Glomerular visceral epithelial cell (primary cell): ENCODE data around the gene TACO1.

Experiments used
- DNase-seq: peaks from one replicate; pipeline ENCODE4 v3.0.0-alpha.2; 2016; ENCODE audit errors: extremely low spot score

The TACO1 gene

DNA sequence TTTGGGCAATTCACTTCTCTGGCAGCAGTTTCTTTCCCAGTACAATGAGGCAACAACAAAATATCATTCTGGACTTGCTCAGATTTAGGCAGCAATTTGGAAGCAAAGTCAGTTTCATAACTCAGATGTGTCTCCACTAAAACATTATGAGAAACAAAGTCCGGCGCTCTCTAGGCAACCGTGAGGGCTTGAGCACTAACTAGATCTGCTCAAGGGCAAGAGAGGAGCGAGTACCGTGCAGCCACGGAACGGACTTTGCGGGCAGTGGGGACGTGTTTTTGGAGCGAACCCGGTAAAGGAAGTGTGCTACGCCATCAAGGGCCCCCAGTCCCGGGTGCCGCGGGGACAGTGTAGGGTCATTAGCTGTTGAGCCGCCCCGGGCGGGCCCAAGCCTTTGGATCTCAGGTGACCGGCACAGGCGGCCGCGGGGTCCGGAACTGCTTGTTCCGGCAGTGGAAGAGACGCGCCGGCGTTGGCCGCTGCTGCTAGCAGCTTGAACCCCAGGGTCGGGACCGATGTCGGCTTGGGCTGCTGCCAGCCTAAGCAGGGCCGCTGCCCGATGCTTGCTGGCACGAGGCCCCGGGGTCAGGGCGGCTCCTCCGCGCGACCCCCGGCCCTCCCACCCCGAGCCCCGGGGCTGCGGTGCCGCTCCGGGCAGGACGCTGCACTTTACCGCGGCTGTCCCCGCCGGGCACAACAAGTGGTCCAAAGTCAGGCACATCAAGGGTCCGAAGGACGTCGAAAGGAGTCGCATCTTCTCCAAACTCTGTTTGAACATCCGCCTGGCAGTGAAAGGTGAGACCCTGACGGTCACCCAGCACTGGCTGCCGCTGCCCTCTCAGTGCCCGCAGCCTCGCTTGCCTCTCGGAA is at the start of gene TACO1:
TSS of gene TACO1 (plus strand) at position 327 of the 870 bp plus-strand sequence. CDS start at position 516, 189 bp downstream.
- peak; percentile 84 for DNase-seq

DNA sequence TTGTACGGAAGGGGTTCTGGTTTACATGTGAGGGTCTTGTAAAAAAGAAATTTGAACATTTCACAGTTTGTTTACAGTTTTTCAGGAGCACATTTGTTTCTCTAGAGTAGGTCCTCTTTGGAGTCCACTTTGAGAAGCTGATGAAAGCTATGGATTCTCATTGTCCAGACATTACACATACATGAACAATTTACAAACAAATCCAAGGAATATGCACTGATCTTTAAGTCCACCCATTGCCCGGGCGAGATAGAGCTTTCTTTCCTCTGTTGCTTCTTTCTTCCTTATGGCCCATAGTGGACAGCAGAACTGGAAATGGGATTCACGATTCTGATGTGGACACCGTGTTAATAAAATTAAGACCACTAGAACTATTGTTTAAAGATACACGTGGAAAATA is 48.5 kb upstream of the TACO1 start:
- no peak for DNase-seq

DNA sequence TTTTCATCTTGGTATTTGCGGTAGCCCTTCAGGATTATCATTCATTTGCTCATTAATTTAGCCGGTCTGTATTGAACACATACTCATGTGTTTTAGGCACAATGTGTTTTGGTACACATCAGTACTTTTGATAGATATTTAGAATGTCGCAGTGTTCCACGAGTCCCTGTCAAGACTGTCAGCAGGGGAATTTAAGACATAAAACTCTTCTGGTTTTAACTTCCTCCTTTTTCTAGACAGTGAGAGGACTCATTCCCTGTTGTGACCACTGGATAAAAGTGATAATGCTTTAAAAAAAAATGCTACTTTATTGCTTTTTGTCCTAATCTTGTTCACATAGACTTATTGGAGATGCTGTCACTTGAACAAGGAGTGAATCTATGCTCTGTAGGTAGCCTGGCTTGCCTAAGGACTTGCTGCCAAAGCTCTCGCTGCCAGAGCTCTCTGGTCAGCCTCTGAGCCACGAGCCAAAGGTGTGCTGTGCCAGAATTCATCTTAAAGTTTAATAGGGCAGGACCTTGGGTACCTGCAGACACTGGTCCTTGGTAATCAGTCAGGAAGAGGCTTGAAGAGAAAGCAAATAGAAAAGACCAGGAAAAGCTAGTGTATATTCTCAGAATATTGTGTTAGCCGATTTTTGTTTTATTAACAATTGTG is 45.1 kb upstream of the TACO1 start:
- DNase-seq = no peak

DNA sequence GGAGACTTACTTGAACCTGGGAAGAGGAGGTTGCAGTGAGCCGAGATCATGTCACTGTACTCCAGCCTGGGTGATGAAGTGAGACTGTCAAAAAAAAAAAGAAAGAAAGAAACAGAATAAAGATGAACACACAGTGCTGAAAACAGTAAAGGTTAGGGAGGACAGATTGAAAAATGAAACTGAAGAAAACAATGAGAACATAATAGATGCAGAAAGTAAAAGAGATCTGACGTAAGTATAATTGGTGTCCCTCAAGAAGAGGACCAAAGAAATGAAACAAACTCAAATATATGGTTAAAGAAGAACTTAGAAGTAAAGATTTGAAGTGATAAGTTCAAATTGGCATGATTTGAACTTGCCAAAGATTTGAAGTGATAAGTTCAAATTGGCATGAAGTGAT is 43.3 kb upstream of the TACO1 start:
- no peak for DNase-seq

DNA sequence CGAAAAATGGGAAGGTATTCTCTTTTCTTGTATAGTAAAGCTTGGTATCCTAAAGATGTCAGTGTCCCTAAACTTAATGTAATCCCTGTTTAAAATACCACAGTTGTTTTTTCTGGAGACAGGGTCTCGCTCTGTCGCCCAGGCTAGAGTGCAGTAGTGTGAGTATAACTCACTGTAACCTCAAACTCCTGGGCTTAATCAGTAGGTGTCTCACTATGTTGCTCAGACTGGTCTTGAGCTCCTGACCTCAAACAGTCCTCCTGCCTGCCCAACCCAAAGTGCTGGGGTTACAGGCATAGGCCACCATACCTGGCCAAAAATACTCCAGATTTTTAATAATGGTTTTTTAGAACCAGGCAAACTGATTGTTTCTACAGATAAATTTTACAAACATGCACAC is 42.3 kb upstream of the TACO1 start:
- DNase-seq = peak; percentile 31

DNA sequence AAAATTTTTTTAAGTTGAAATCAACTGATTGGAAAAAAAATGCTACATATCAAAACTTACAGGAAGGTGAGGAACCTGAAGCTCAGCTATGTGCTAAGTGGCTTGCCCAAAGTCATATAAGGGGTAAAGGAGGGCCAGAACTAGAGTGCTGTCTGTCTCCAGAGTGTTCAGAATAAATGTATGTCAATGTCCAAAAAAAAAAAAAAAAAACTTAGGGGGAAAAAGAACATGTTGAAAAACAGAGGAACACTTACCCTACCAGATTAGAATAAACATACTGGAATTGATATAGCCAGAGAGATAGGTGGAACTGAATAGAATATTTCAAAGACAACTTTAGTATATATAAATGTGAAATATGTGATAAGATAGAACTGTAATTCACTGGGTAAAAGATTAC is 38.9 kb upstream of the TACO1 start:
- no peak for DNase-seq

DNA sequence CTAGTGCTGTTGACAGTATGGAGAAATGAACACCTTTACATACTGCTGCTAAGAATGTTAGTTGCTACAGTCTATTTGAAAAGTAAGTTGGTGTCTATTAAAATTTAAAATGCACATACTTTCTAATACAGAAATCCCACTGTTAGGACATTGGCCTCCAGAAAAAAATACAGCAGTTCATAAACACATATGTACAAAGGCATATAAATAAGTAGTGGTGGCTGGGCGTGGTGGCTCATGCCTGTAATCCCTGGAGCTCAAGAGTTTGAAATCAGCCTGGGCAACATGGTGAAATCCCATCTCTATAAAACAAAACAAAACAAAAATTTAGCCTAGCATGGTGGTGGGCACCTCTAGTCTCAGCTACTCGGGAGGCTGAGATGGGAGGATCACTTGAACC is 37.4 kb upstream of the TACO1 start:
- DNase-seq = no peak

DNA sequence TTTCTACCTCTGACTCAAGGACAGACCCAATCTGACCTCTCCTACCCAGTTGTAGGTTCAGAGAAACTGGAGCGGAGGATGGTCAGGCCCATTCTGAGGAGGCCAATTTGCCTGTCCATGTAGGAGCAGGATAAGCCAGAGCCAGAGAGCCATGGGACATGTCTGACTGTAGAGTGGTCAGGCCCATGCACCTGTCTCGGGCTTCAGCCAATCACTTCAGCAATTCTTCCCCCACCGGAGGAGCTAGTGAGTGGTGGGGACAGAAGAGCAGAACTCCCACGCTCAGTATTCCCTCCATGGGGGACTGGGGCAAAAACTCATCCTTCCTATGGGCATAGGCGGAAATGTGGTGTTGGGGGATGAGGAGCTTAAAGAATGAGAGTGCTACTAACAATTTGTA is 36.1 kb upstream of the TACO1 start:
- DNase-seq = no peak

DNA sequence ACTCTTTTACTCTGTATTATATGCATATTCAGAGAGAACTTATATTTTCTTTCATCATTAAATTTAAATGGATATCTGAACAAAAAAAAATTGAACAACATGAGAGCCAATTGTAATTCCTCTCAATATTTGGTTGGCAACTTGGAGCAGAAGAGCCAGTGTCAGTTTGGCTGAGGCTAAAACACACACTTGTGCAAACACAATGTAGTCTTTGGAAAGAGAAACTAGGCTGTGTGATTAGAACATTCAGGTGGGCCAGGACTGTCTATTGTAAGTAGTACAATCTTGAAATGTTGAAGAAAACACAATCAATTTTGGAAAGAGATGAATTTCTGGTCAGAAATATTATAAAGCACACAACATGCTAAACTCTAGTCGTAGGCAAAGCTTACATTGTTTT is 33.5 kb upstream of the TACO1 start:
- no peak for DNase-seq

DNA sequence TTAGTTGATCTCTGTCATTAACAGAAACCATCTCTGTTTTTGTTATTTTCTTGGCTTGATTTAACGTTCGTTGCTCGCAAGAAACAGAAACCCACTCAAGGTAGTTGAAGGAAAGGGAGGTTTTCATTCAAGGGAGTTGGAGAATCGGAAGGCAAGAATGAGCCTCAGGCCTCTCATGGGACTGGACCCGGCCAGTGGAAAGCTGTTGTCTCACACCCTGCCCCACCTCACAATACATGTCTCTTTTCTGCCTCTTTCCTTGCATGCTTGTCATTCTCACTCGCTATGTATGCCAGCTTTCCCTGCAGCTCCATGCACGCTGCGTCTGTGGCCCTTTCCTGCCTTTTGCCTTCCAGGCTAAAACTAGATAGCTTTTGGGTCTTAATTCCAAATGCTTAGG is 32.1 kb upstream of the TACO1 start:
- no peak for DNase-seq

DNA sequence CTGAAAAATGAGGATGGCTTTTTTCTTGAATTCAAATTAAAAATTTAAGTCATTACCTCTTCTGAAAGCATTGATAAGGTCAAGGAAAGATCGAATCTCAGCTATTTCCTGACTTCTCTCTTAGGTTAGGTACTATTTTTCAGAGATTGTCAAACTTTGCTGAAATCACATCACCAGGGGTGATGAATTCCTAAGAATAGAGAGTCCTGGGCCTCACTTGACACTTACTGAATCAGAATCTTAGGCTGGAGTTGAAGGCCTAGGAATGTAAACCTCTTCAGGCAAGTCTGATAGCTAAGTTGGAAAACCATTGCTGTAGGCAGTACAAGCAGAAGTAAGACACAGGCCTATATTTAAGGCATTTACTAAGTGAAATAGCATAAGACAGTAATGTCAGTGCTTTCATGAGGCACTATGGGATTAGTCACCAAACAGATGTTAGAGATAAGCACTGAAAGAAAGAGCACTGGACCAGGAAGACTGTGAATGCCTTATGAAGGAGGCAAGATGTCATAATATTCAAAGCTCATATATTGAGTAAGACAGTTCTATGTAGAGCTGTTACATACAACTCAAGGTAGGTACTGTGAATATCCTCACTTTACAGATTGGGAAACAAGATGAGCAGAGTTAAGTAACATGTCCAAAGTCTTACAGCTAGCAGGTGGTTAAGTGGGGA is 28.9 kb upstream of the TACO1 start:
- peak; percentile 36 for DNase-seq

DNA sequence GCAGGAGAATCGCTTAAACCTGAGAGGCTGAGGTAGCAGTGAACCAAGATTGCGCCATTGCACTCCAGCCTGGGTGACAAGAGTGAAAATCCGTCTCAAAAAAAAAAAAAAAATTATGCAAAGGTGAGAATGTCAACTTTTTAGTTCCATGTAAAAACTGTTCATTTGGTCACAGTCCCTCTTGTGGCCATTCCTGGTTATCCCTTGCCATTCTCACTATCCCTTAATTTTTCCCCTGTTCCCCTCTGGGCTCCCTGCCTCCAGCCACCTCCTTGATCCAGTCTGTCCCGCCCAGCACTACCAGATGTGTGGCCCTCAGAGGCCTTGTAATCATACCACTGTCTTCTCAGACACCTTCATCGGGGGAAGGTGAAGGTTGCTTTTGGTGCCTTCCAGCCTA is 27.1 kb upstream of the TACO1 start:
- no peak for DNase-seq

DNA sequence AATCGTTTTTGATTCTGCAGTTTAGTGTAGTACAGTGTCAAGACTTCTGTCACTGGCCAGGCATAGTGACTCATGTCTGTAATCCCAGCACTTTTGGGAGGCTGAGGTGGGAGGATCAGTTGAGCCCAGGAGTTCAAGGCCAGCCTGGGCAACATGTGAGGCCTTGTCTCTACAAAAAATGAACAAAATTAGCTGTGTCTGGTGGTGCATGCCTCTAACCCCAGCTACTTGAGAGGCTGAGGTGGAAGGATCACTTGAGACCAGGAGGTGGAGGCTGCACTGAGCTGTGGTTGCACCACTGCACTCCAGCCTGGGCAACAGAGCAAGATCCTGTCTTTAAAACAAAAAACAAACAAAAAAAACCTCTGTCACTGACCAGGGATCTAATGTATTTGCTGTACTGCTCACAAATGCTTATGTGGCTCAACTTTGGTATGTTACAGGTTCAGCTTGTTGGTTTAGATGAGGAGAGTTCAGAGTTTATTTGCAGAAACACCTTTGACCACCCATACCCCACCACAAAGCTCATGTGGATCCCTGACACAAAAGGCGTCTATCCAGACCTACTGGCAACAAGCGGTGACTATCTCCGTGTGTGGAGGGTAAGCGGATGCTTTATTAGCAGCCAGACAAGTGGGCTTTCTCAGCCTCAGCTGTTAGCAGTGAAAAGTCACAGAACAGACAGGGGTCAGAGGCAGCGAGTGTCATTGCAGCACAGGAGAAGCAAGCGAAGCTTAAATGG is 22.5 kb upstream of the TACO1 start:
- no peak for DNase-seq

DNA sequence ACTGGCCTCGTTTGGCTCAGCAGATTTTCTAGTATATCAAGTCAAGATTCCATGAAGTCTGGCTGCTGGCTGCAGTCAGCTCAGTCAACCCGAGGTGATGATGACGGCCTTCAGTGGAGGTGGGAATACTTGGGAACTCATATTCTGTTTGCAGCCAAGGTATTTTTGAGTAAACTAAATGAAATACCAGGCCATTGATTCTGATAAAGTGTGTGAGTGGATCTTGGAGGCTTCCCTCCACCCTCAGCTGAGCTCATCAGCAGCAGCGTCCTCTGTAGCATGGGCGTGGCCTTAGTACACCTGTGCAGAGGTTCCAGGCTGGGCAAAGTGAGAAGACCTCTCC is 22.0 kb upstream of the TACO1 start:
- DNase-seq = no peak

DNA sequence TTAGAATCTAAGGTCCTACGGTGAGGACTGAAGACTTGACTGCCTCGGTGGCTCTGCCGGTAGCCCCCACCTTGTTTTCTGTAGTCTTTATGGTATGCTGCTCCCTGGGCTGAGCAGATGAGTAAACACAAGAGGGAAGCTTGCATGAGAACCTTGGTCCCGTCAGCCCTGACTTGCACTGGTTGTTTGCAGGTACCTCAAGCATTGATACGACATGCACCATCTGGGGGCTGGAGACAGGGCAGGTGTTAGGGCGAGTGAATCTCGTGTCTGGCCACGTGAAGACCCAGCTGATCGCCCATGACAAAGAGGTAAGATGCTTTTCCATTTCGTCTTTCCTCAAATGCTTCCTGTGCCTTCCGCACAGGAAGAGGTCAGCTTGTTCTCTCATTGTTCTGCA is 21.1 kb upstream of the TACO1 start:
- DNase-seq = no peak

DNA sequence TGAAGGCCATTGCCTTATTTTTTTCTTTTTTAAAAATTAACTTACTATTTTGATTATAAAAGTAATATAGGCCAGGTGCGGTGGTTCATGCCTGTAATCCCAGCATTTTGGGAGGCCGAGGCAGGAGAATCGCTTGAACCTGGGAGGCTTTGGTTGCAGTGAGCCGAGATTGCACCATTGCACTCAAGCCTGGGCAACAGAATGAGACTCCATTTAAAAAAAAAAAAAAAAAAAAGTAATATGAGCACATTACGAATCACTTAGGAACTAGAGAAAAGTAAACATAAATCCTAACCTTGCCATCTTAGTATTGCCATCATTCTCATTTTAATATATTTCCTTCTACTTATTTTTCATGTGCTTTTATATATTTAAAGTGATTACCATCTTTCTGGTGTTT is 12.9 kb upstream of the TACO1 start:
- no peak for DNase-seq

DNA sequence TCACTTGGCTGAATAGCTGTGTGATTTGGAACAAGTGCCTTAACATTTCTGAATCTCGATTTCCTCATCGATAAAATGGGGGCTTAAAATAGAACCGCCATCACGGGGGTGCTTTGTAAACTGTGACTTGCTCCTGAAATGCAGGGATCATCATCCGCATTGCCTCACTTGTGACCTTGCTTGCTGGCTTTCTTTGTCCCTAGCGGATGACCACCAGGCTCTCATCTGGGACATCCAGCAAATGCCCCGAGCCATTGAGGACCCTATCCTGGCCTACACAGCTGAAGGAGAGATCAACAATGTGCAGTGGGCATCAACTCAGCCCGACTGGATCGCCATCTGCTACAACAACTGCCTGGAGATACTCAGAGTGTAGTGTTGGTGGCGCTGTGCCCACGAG is 11.9 kb upstream of the TACO1 start:
- DNase-seq = no peak

DNA sequence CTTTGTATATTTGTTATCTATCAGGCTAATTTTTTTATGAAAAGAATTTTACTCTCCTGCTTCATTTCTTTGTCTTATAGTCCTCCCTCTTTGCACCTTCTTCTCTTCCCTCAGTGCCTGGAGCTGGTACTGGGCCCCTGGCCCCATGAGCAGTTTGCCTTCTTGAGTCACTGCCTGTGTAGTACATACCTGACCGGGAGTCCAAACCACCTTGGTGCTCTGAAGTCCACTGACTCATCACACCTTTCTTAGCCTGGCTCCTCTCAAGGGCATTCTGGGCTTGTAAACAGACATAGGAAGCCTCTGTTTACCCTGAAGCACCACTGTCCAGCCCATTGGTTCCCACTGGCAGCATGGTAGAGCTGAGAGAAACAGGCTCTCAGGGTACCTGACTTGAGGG is 11.0 kb upstream of the TACO1 start:
- no peak for DNase-seq

DNA sequence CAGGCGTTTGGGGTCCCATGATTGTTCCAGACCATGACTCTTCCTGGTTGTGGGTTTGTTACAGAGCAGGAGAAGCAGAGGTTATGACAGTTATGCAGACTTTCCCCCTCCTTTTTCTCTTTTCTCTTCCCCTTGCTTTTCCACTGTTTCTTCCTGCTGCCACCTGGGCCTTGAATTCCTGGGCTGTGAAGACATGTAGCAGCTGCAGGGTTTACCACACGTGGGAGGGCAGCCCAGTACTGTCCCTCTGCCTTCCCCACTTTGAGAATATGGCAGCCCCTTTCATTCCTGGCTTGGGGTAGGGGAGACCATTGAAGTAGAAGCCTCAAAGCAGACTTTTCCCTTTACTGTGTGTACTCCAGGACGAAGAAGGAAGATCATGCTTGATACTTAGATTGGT is 7.9 kb upstream of the TACO1 start:
- DNase-seq = no peak

DNA sequence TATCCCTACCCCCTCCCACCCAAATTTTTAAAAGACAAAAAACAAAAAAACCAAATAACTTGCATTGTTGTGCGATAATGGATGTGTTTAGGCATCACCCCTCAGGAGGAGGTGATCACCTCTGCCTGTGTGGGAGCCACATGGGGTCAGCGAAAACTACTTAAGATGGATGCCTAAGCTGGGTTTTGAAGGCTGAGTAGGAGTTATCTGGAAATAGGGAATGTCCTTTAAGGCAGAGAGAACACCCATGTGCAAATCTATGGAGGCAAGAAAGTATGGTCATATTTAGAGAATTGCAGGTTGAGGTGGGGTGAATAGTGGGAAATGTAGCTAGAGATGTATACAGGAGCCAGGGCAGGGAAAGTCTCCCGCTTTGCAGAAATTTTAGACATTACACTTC is 5.6 kb upstream of the TACO1 start:
- DNase-seq = no peak

DNA sequence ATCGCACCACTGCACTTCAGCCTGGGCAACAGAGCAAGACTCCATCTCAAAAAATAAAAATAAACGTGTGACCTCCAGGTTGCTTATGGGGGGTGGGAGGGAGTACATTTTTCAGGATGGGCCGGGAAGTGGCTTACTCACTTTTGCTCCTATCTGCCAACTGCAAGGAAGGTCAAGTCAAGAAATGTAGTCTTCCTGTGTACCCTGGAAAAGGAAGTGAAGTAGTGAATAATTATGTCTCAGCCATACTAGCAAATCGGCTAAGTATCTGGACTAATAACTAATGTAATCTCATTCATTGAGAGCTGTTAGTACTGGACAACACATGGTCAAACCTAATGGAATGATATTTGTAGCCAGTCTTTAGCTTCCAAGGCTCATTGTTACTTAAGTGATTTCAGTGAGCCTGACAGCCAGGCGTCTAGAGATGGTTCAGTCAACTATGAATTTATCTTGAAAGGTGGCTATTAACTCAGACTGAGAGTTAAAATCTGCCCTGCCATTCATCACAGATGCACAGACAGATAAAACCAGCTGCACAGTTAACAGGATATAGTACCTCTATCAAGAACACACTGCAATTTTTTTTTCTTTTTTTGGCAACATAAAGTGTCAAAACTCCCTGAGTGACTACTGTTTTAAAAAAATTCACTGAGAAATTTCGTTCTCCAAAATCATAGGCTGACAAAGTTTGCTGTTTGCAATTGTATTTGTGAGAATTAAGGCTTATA is 3.7 kb upstream of the TACO1 start:
- DNase-seq = no peak

DNA sequence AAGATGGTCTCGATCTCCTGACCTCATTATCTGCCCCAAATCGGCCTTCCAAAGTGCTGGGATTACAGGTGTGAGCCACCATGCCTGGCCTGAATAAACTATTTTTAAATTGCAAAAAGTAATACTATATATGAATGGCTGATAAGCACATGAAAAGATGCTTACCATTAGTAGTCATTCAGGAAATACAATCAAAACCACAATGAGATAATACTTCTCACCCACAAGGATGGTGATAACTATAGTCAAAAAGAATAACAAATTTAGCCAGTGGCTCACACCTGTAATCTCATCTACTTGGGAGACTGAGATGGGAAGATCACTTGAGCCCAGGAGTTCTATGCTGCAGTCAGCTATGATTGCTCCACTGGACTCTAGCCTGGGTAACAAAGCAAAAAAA is 2.4 kb upstream of the TACO1 start:
- no peak for DNase-seq
